Measurements from ENCODE around the gene ATG10.

GRCh38 chr5:82129723-82130285 lies 158.0 kb downstream of the ATG10 start:
- TF ChIP-seq SIN3A (IDR thresholded peaks at IDR 0.05; ENCODE audit: borderline replicate concordance, insufficient read depth, low read length), result no peak
- TF ChIP-seq TAF1 (IDR thresholded peaks at IDR 0.05; ENCODE audit: borderline replicate concordance, insufficient read depth, low read length), result no peak
- TF ChIP-seq POLR2AphosphoS5 (IDR thresholded peaks at IDR 0.05; ENCODE audit: low read depth, low read length), result no peak
- TF ChIP-seq REST (IDR thresholded peaks at IDR 0.05; ENCODE audit: insufficient read depth in 1 of 2, low read depth in 2 of 2, low read length in 2 of 2), result no peak
- TF ChIP-seq FOXP2 (optimal IDR thresholded peaks at IDR 0.05; ENCODE audit: borderline replicate concordance, extremely low read depth, extremely low read length, insufficient read depth), result no peak
